Ishikawa (cell line): ENCODE results near the gene P3H1.
A peak's percentile ranks its signal among the peaks of the same experiment; 100 is the strongest.

Source experiments
- CEBPB ChIP-seq: IDR thresholded peaks from 2 replicates; pipeline ENCODE4 v1.6.1; 2012
- CREB1 ChIP-seq: IDR thresholded peaks from 2 replicates; pipeline ENCODE4 v1.6.1; 2012; ENCODE audit warnings: low read depth
- EGR1 ChIP-seq: IDR thresholded peaks from 2 replicates; pipeline ENCODE4 v1.6.1; 2012
- EP300 ChIP-seq: IDR thresholded peaks from 2 replicates; pipeline ENCODE4 v1.6.1; 2012; ENCODE audit warnings: borderline replicate concordance
- FOXM1 ChIP-seq: IDR thresholded peaks from 2 replicates; pipeline ENCODE4 v1.6.1; 2012; ENCODE audit warnings: low read depth, borderline replicate concordance
- NFIC ChIP-seq: IDR thresholded peaks from 2 replicates; pipeline ENCODE4 v1.6.1; 2012
- RAD21 ChIP-seq: IDR thresholded peaks from 2 replicates; pipeline ENCODE4 v1.6.1; 2012; ENCODE audit warnings: low read depth
- TAF1 ChIP-seq: IDR thresholded peaks from 2 replicates; pipeline ENCODE4 v1.6.1; 2012; ENCODE audit warnings: low read depth, mild to moderate bottlenecking
- TCF12 ChIP-seq: IDR thresholded peaks from 2 replicates; pipeline ENCODE4 v1.6.1; 2012; ENCODE audit warnings: low read depth
- TEAD4 ChIP-seq: IDR thresholded peaks from 2 replicates; pipeline ENCODE4 v1.6.1; 2012
- YY1 ChIP-seq: IDR thresholded peaks from 2 replicates; pipeline ENCODE4 v1.6.1; 2012; ENCODE audit warnings: low read depth
- ZBTB7A ChIP-seq: IDR thresholded peaks from 2 replicates; pipeline ENCODE4 v1.6.1; 2012; ENCODE audit warnings: low read depth
- TF ChIP-seq, protein P1 (sequence below): IDR thresholded peaks from 2 replicates; pipeline ENCODE4 v1.6.1; 2012; ENCODE audit warnings: low read depth, mild to moderate bottlenecking
- TF ChIP-seq, protein P2 (sequence below): IDR thresholded peaks from 2 replicates; pipeline ENCODE4 v1.6.1; 2012
- TF ChIP-seq, protein P3 (sequence below): IDR thresholded peaks from 2 replicates; pipeline ENCODE4 v1.6.1; 2012

The P3H1 gene

DNA sequence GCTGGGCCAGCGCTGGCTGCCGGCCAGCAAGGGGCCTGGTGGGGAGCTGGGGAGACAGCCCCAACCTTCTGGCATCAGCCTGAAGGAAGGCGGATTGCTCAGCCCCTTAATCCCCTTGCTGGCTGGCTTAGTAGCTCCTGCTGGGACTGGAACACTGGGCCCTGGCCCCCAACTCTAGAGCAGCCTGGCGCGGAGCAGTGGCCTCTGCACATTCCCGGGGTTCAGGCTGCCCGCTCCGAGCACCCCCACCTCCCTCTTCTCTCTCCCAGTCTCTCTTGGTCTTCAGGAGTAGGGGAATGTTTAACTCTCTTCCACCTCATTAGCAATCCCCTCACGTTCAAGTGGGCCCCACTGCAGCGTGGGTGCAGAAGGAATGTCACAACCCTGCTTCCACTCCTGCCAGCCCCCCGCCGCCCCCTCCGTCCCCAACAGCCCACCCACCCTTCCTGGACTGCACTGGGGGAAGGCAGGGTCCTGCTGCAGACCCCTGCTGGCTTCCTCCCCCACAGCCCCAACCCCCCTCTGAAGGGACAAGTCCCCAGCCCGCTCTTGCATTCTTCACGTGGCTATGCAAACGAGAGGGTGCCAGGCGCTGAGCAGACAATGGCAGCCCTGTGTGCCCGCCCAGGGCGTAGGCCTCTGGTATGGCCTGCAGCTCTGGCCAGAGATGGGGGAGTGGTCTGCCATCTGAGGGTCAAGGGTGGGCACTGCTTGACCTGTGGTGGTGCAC lies 25.8 kb downstream of the P3H1 start:
- TF ChIP-seq TCF12 (no peak), EGR1 (no peak), CEBPB (no peak), ZBTB7A (no peak), YY1 (no peak), RAD21 (no peak), CREB1 (no peak), EP300 (no peak), FOXM1 (no peak), NFIC (no peak), TEAD4 (no peak), TAF1 (no peak)
- TF ChIP-seq, protein P1, sequence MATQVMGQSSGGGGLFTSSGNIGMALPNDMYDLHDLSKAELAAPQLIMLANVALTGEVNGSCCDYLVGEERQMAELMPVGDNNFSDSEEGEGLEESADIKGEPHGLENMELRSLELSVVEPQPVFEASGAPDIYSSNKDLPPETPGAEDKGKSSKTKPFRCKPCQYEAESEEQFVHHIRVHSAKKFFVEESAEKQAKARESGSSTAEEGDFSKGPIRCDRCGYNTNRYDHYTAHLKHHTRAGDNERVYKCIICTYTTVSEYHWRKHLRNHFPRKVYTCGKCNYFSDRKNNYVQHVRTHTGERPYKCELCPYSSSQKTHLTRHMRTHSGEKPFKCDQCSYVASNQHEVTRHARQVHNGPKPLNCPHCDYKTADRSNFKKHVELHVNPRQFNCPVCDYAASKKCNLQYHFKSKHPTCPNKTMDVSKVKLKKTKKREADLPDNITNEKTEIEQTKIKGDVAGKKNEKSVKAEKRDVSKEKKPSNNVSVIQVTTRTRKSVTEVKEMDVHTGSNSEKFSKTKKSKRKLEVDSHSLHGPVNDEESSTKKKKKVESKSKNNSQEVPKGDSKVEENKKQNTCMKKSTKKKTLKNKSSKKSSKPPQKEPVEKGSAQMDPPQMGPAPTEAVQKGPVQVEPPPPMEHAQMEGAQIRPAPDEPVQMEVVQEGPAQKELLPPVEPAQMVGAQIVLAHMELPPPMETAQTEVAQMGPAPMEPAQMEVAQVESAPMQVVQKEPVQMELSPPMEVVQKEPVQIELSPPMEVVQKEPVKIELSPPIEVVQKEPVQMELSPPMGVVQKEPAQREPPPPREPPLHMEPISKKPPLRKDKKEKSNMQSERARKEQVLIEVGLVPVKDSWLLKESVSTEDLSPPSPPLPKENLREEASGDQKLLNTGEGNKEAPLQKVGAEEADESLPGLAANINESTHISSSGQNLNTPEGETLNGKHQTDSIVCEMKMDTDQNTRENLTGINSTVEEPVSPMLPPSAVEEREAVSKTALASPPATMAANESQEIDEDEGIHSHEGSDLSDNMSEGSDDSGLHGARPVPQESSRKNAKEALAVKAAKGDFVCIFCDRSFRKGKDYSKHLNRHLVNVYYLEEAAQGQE, result no peak
- TF ChIP-seq, protein P2, sequence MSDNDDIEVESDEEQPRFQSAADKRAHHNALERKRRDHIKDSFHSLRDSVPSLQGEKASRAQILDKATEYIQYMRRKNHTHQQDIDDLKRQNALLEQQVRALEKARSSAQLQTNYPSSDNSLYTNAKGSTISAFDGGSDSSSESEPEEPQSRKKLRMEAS, result no peak
- TF ChIP-seq, protein P3, sequence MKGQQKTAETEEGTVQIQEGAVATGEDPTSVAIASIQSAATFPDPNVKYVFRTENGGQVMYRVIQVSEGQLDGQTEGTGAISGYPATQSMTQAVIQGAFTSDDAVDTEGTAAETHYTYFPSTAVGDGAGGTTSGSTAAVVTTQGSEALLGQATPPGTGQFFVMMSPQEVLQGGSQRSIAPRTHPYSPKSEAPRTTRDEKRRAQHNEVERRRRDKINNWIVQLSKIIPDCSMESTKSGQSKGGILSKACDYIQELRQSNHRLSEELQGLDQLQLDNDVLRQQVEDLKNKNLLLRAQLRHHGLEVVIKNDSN, result no peak

DNA sequence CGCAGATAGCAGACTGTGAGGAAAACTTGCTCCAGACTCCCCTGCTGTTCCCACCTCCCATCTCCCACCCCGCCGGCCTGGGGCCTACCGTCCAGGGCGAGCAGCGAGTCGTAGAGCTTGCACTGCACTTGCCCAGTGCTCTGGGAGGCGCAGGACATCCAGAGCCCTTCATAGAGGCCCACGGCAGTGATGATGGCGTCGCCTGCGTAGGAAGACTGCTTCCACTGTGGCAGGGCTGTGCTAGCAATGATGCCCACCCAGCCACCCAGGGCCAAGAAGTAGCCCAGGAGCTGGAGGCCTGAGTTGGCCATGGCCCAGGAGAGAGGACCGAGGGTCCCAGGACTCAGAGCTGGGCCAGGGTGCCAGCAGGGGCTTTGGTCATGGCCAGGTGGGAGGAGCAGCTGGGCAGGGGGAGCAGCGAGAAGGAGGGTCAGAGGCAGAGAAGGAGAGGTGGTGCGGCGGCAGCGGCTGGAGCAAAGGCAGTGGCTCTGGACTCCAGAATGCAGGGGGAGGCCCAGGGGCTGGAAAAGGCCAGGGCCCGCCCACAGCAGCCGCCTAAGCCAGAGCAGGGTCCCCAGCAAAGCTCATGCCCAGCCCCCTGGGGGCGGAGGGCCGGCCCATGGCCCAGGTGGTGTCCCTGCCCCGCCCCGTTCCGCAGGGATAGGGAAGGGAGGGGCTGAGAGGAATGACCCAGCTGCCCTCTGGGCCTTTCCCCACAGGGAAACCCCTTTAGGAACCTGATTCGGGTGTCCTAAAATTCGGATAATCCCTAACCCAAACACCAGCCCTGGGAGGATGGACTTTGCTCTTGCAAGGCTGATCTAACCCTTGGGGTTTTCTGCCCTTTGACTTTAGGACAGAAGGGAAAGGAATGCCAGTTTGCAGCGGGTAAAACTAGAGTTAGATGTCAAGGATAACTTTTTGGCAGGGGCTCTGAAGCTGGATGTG lies 26.8 kb downstream of the P3H1 start, which contains the start of gene CLDN19:
Gene CLDN19 (minus strand): TSS at position 484 of the 948 bp plus-strand sequence. CDS start 173 bp downstream, at position 311.
- no peak for TF ChIP-seq EP300
- TF ChIP-seq TAF1, result no peak
- no peak for TF ChIP-seq ZBTB7A
- TF ChIP-seq EGR1, result peak; percentile 43; the same call in 1 of the 2 replicates

DNA sequence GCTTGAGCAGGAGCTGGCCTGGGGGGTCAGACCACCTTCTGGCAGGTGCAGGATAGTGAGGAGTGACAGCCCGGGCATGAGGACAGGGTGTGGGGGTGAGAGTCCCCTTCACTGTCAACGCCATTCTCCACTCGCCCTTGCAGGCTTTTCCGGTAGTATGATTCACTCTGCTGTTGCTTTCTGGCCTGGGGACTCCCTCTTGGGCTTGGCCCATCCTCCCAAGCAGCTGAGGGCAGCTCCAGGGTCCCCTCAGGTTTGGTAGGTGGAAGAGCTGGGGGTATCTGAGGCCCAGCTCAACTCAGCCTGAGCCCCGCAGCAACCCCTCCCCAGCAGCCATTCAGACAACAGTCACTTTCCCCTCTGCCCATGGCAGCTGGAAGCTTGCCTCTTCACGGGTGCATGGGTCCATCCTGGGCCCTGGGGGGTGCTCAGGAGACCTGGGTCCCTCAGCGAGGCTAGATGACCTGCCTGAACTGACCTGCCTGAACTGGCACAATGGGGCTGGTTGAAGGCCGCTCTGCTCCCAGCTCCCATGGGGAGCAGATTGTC lies 28.1 kb downstream of the P3H1 start:
- TF ChIP-seq CEBPB (no peak), YY1 (no peak), EP300 (no peak), NFIC (no peak), CREB1 (no peak), TCF12 (no peak), TEAD4 (no peak), EGR1 (no peak), TAF1 (no peak), ZBTB7A (no peak), RAD21 (no peak), FOXM1 (no peak)
- TF ChIP-seq, protein P3, result no peak
- TF ChIP-seq, protein P2, result no peak
- TF ChIP-seq, protein P1, result no peak

DNA sequence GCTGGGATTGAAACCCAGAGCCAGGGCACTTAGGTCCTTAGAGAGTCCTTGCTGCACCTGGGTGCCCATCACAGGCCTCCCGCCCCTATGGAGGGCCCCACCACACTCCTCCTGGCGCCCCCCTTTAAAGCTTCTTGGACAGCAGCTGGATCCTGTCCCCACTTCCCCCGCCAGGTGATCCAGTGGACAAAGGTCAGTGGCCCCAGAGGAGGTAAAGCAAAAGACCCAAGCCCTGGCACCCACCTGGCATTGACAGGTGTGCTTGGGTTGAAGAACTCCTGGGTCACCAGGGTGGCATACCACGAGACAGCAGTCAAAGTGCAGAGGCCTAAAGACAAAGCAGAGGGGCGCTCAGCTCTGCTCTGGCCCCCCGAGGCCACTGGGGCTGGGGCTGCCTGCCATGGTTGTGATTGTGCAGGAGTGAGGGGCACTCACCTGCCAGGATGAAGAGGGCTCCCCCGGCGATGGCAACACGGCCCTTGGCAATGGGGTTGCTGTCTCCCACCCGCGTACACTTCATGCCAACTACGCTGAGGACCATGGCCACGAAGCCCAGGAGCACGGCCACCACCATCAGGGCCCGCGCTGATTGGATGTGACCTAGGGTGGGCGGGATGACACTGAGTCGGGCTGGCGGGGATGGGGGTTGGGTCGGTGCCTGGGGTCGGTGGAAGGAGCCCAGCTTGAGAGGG lies 28.7 kb downstream of the P3H1 start:
- TF ChIP-seq CREB1, result no peak
- TF ChIP-seq RAD21, result no peak
- TF ChIP-seq FOXM1, result no peak
- no peak for TF ChIP-seq TAF1
- no peak for TF ChIP-seq EP300
- TF ChIP-seq, protein P1, result no peak
- no peak for TF ChIP-seq YY1
- TF ChIP-seq, protein P3, result no peak
- TF ChIP-seq CEBPB, result no peak
- TF ChIP-seq EGR1, result no peak
- TF ChIP-seq TCF12, result no peak
- TF ChIP-seq NFIC, result no peak
- TF ChIP-seq ZBTB7A, result no peak
- TF ChIP-seq, protein P2, result no peak
- no peak for TF ChIP-seq TEAD4
